RWPE1 (cell line): Measurements from ENCODE around the gene CDC42.

ENCODE experiments used
- CTCF ChIA-PET: fragments of 350-600 bp; sonication (Branson Sonifier 250); formaldehyde crosslinking; extraction: SDS; loops from one replicate; lab custom pipeline; 2021; lab: Yijun Ruan, JAX
- POLR2A ChIA-PET: fragments of 400-600 bp; formaldehyde crosslinking; extraction: SDS; loops from one replicate; lab custom pipeline; 2020; ENCODE audit warnings: antibody characterized with exemption; ENCODE audit not compliant: low non-redundant PET; lab: Yijun Ruan, JAX
- DNase-seq: peaks from one replicate; pipeline ENCODE4 v3.0.0; 2012; ENCODE audit warnings: low spot score
- H3K27ac ChIP-seq: fragments of 450-650 bp; 2 replicates; pipeline ENCODE4 v1.5.1; 2017
- TF ChIP-seq, protein P1 (sequence below): fragments of 450-650 bp; conservative IDR thresholded peaks from 2 replicates; pipeline ENCODE4 v1.5.1; 2017; ENCODE audit warnings: low read depth, mild to moderate bottlenecking

CDC42 gene

GRCh38 chr1:22127731-22128130 lies 75.2 kb downstream of the CDC42 start:
- ChIA-PET POLR2A (no interaction called here), CTCF (interaction anchor here (0.7 kb wide), 1 partner anchor 243 kb away, joined by 3 read pairs; no protein-coding TSS in a partner anchor)
- peak overlapping the region; percentile 32 for H3K27ac ChIP-seq
- TF ChIP-seq, protein P1, sequence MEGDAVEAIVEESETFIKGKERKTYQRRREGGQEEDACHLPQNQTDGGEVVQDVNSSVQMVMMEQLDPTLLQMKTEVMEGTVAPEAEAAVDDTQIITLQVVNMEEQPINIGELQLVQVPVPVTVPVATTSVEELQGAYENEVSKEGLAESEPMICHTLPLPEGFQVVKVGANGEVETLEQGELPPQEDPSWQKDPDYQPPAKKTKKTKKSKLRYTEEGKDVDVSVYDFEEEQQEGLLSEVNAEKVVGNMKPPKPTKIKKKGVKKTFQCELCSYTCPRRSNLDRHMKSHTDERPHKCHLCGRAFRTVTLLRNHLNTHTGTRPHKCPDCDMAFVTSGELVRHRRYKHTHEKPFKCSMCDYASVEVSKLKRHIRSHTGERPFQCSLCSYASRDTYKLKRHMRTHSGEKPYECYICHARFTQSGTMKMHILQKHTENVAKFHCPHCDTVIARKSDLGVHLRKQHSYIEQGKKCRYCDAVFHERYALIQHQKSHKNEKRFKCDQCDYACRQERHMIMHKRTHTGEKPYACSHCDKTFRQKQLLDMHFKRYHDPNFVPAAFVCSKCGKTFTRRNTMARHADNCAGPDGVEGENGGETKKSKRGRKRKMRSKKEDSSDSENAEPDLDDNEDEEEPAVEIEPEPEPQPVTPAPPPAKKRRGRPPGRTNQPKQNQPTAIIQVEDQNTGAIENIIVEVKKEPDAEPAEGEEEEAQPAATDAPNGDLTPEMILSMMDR, result no peak
- no peak for DNase-seq

- POLR2A ChIA-PET, result no interaction called here
Measured at GRCh38 chr1:22128392-22128791, 75.9 kb downstream of the CDC42 start.

DNA sequence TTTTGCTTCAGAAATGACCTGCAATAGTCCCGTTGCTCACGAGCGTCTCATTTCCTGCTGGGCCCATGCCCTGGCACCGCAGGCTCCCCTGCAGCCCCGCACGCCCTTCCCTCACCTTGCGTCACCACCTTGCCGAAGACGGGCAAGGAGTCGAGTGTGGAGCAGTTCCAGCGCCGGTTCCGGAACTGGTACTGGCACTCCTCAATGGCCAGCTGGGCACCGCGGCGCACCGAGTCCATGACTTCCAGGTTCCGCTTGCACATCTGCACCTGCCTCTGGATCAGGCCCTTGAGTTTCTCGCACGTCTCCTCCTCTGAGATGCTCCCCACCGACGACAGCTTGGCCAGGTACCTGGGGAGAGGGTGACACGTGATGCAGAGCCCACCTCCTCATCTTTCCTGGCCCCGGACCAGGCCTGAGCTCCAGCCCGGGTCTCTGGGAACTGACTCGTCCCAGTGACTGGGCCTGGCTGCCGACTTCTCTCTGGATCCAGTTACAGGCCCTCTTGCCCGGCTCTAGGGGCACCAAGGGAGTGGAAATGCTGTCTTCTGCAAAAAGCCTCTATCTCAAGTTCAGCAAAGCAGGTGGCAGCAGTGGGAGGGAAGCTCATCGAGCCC lies 77.1 kb downstream of the CDC42 start:
- ChIA-PET POLR2A (no interaction called here), CTCF (interaction anchor here (0.6 kb wide), 2 partner anchors 118 to 146 kb away, joined by 3 read pairs; no protein-coding TSS in a partner anchor)
- TF ChIP-seq, protein P1, result no peak
- DNase-seq, result no peak
- H3K27ac ChIP-seq, result no peak overlapping the region

More at GRCh38 chr1:22128392-22128791, 75.9 kb downstream of the CDC42 start:
- CTCF ChIA-PET, result interaction anchor here (0.6 to 0.7 kb wide), 2 partner anchors 242 to 280 kb away, joined by 3 to 4 read pairs; no protein-coding TSS in a partner anchor
- DNase-seq, result no peak
- TF ChIP-seq, protein P1, result no peak
- peak overlapping the region; percentile 32 for H3K27ac ChIP-seq

DNA sequence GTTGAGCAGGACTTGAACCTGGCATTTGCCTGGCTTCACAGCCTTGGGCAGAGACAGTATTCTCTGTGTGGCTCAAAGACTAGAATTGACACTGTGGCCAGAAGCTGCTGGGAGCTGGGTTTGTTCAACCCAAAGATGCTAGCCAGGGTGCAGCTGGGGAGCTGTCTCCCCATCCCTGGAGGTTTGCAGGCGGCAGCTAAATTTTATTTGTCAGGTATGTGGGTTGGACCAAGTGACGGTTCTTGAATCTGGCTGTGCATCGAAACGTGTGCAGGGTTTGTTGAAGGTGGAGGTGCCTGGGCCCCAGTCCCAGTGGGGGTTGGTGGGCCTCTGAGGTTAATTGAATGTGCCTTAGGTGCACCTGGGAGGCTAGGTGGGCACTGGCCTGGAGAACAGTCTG lies 78.6 kb downstream of the CDC42 start:
- DNase-seq, result no peak
- ChIA-PET CTCF (interaction anchor here (0.6 to 2.6 kb wide), 12 partner anchors 9 to 511 kb away, joined by 3 to 17 read pairs (median 3); no protein-coding TSS in a partner anchor), POLR2A (no interaction called here)
- peak overlapping the region; percentile 99 for H3K27ac ChIP-seq
- TF ChIP-seq, protein P1, result no peak

- peak; percentile 54 for DNase-seq
- peak overlapping the region; percentile 99 for H3K27ac ChIP-seq
- TF ChIP-seq, protein P1, result peak; percentile 76
- ChIA-PET POLR2A (no interaction called here), CTCF (interaction anchor here (0.6 to 2.6 kb wide), 17 partner anchors 8 to 510 kb away, joined by 3 to 17 read pairs (median 3); partner anchors contain the start of gene WNT4)
Measured at GRCh38 chr1:22131875-22132486, 79.5 kb downstream of the CDC42 start.

DNA sequence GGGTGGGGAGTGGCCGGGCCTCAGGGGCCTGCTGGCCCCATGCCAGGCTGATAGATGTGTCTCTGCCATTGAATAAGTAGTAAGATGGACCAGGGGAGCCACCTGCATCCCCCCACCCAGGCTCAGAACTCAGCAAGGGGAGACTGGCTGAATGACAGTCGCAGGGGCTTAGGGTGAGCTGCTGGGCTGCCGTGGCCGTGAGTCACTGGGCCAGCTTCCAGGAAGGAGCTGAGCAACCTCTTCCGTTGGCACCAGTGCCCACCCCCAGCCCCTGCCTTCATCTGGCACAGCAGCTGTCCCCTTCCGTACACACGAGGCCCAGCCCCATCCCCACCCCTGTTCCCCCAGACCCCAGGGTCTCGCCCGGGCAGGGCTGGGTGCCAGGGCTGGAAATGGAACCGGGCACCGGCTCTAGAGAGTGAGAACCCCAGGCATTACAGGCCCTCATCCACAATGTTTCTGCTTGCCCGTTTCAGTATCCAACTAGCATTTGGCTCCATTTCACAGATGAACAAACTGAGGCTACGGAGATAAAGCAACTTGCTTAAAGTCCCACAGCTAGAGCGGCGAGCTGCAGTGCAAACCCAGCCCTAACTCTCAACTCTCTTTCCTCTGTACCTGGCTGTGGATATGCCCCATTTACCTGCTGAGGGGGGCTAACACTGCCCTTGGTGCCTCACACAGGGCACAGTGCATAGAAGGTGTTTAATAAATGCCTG lies 80.2 kb downstream of the CDC42 start:
- DNase-seq, result peak; percentile 85

More for the DNA sequence above, 80.2 kb downstream of the CDC42 start:
- CTCF ChIA-PET, result interaction anchor here (0.6 to 2.6 kb wide), 9 partner anchors 7 to 510 kb away, joined by 3 to 17 read pairs (median 3); partner anchors contain the start of gene WNT4
- TF ChIP-seq, protein P1, result no peak
- POLR2A ChIA-PET, result no interaction called here
- peak overlapping the region; percentile 99 for H3K27ac ChIP-seq
